ENCODE data around the gene RFPL4AL1.
"Not testable (repeated sequence)": the region's sequence is repeated elsewhere in the genome, so short reads cannot be mapped to it uniquely, and the experiment has no call there.

The RFPL4AL1 gene

DNA sequence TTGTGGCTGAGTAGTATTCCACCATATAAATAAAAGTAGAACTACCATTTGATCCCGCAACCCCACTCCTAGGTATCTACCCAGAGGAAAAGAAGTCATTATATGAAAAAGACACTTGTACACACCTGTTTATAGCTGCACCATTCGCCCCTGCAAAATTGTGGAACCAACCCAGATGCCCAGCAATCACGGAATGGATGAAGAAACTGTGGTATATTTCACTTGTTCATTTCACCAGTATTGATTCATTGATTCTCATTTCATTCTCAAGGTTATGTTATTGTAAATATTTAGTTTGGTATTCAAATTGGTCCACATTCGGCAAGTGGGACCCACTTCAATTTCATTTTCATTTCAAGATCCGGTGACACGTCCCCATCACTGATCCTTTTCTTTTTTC is 18.2 kb upstream of the RFPL4AL1 start:
- H2BK120ac ChIP-seq (ENCODE audit: low read depth, low read length): no peak overlapping the region
- no peak for DNase-seq
- H3K27me3 ChIP-seq (ENCODE audit: insufficient read depth, low read length, poor library complexity): no peaks in the 10 kb centered on the region
- no peak overlapping the region for H3K27ac ChIP-seq (ENCODE audit: low read depth, low read length)
- no CpG with 5 or more reads among the region's 6 CpGs for WGBS (ENCODE audit: extremely low coverage, insufficient coverage, low lambda C conversion rate)
- H3K79me1 ChIP-seq (ENCODE audit: low read length): no peaks in the 10 kb centered on the region
- no peak overlapping the region for H4K5ac ChIP-seq (ENCODE audit: low read length)
- H2BK15ac ChIP-seq (replicated peaks; ENCODE audit: low read depth): no peak overlapping the region
- no peak overlapping the region for H3K4me3 ChIP-seq (ENCODE audit: low read length)
- H2BK5ac ChIP-seq (ENCODE audit: low read length): no peak overlapping the region
- H4K8ac ChIP-seq (ENCODE audit: low read depth, low read length): no peak overlapping the region
- H3K36me3 ChIP-seq (ENCODE audit: control insufficient read depth, insufficient read depth, low read length): no peaks in the 10 kb centered on the region
- no peak overlapping the region for H3K4ac ChIP-seq (ENCODE audit: low read depth, low read length)
- H3K18ac ChIP-seq (ENCODE audit: low read length): no peak overlapping the region
- no peak overlapping the region for H2AK5ac ChIP-seq (ENCODE audit: low read length)
- no peak overlapping the region for H3K56ac ChIP-seq (ENCODE audit: low read length)
- H3K23ac ChIP-seq (ENCODE audit: low read length): no peak overlapping the region
- H3K4me1 ChIP-seq (ENCODE audit: control insufficient read depth, low read depth, low read length): no peaks in the 10 kb centered on the region
- no peaks in the 10 kb centered on the region for H3K79me2 ChIP-seq (ENCODE audit: control insufficient read depth, insufficient read depth, low read length)
- H3K4me2 ChIP-seq (ENCODE audit: low read length): no peak overlapping the region
- no peak overlapping the region for H3K9ac ChIP-seq (ENCODE audit: low read length)

DNA sequence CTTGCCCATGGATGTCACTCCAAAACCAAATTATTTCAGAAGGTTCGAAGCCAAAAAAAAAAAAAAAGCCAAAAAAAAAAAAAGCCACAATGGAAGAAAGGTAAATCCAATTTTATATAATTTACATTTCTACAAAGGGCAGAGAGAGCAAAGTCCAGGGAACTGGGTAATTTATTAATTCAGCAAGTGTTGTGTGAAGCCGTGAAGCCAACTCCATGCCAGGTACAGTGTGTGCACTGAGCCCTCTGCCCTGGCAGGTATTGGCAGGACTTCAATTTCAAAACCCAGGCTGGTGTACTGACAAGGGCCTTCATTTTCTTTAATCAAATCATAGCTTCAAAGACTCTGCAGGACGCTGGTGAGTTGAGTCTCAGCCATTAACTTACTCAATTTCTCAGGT is 15.5 kb upstream of the RFPL4AL1 start:
- Histone ChIP-seq H3K79me2 (ENCODE audit: control insufficient read depth, insufficient read depth, low read length) (no peaks in the 10 kb centered on the region), H2BK120ac (ENCODE audit: low read depth, low read length) (no peak overlapping the region), H3K4me3 (ENCODE audit: low read length) (no peak overlapping the region), H3K4me2 (ENCODE audit: low read length) (no peak overlapping the region), H3K27ac (ENCODE audit: low read depth, low read length) (no peak overlapping the region), H3K4me1 (ENCODE audit: control insufficient read depth, low read depth, low read length) (no peaks in the 10 kb centered on the region), H3K23ac (ENCODE audit: low read length) (no peak overlapping the region), H2BK15ac (replicated peaks; ENCODE audit: low read depth) (no peak overlapping the region), H2BK5ac (ENCODE audit: low read length) (no peak overlapping the region), H4K8ac (ENCODE audit: low read depth, low read length) (no peak overlapping the region), H3K56ac (ENCODE audit: low read length) (no peak overlapping the region), H3K36me3 (ENCODE audit: control insufficient read depth, insufficient read depth, low read length) (no peaks in the 10 kb centered on the region), H3K79me1 (ENCODE audit: low read length) (no peaks in the 10 kb centered on the region), H3K4ac (ENCODE audit: low read depth, low read length) (no peak overlapping the region), H3K27me3 (ENCODE audit: insufficient read depth, low read length, poor library complexity) (no peaks in the 10 kb centered on the region), H3K18ac (ENCODE audit: low read length) (no peak overlapping the region), H4K5ac (ENCODE audit: low read length) (no peak overlapping the region), H3K9ac (ENCODE audit: low read length) (no peak overlapping the region), H2AK5ac (ENCODE audit: low read length) (no peak overlapping the region)
- WGBS (ENCODE audit: extremely low coverage, insufficient coverage, low lambda C conversion rate): no CpG with 5 or more reads among the region's 3 CpGs
- DNase-seq: no peak

DNA sequence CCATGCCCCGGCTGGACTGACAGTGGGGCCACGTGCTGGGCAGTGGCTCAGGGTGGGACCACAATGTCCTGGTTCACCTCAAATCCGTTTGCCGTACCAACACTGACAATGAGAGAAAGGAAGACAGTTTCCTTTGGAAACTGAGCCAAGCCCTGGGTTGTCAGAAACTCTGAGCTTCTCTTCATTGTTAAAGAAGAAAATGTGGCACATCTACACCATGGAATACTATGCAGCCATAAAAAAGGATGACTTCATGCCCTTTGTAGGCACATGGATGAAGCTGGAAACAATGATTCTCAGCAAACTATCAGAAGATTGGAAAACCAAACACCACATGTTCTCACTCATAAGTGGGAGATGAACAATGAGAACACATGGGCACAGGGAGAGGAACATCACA is 12.1 kb upstream of the RFPL4AL1 start:
- not testable (repeated sequence) for H3K9ac ChIP-seq (ENCODE audit: low read length); H3K4ac ChIP-seq (ENCODE audit: low read depth, low read length); H3K36me3 ChIP-seq (ENCODE audit: control insufficient read depth, insufficient read depth, low read length); H3K79me2 ChIP-seq (ENCODE audit: control insufficient read depth, insufficient read depth, low read length); H3K23ac ChIP-seq (ENCODE audit: low read length); H2BK120ac ChIP-seq (ENCODE audit: low read depth, low read length); H3K4me2 ChIP-seq (ENCODE audit: low read length); H2BK15ac ChIP-seq (replicated peaks; ENCODE audit: low read depth); H4K8ac ChIP-seq (ENCODE audit: low read depth, low read length); DNase-seq; H3K4me3 ChIP-seq (ENCODE audit: low read length); H3K27me3 ChIP-seq (ENCODE audit: insufficient read depth, low read length, poor library complexity); H3K27ac ChIP-seq (ENCODE audit: low read depth, low read length); H3K56ac ChIP-seq (ENCODE audit: low read length); H2AK5ac ChIP-seq (ENCODE audit: low read length); H3K4me1 ChIP-seq (ENCODE audit: control insufficient read depth, low read depth, low read length); H3K79me1 ChIP-seq (ENCODE audit: low read length); H3K18ac ChIP-seq (ENCODE audit: low read length); H4K5ac ChIP-seq (ENCODE audit: low read length); H2BK5ac ChIP-seq (ENCODE audit: low read length)
- WGBS (ENCODE audit: extremely low coverage, insufficient coverage, low lambda C conversion rate): no CpG with 5 or more reads among the region's 4 CpGs

DNA sequence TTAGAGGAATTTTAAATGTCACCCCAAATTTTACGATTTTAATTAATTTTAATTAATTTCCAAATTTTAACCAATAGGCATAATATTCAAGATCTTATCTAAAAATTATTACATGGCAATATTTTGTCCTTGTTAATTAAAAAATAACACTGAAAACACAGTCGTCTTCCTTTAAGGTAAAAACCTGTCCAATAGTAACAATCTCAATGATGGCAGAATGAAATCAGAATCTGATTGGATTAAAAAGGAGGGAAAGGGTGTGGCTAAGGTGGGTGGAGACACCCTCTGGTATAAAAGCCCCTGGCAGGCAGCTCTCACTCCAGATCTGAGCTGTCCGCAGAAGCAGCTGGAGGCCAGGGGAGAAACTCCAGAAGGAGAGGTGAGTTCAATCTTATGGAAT is 10.1 kb upstream of the RFPL4AL1 start, which contains the start of gene RFPL4A:
Gene RFPL4A, plus strand, starts transcription at position 301 of the 400 bp plus-strand sequence. CDS start 2,704 bp downstream, outside the sequence.
- not testable (repeated sequence) for DNase-seq; H4K8ac ChIP-seq (ENCODE audit: low read depth, low read length); H3K27me3 ChIP-seq (ENCODE audit: insufficient read depth, low read length, poor library complexity); H2BK5ac ChIP-seq (ENCODE audit: low read length); H3K23ac ChIP-seq (ENCODE audit: low read length); H3K27ac ChIP-seq (ENCODE audit: low read depth, low read length); H3K56ac ChIP-seq (ENCODE audit: low read length); H3K18ac ChIP-seq (ENCODE audit: low read length); H3K36me3 ChIP-seq (ENCODE audit: control insufficient read depth, insufficient read depth, low read length); H3K4me3 ChIP-seq (ENCODE audit: low read length); H2BK120ac ChIP-seq (ENCODE audit: low read depth, low read length); H2AK5ac ChIP-seq (ENCODE audit: low read length); H3K79me2 ChIP-seq (ENCODE audit: control insufficient read depth, insufficient read depth, low read length); H3K4me1 ChIP-seq (ENCODE audit: control insufficient read depth, low read depth, low read length); H3K9ac ChIP-seq (ENCODE audit: low read length); H3K4ac ChIP-seq (ENCODE audit: low read depth, low read length); H3K4me2 ChIP-seq (ENCODE audit: low read length); H4K5ac ChIP-seq (ENCODE audit: low read length); H3K79me1 ChIP-seq (ENCODE audit: low read length); H2BK15ac ChIP-seq (replicated peaks; ENCODE audit: low read depth)
- WGBS (ENCODE audit: extremely low coverage, insufficient coverage, low lambda C conversion rate): no CpG with 5 or more reads among the region's 3 CpGs

DNA sequence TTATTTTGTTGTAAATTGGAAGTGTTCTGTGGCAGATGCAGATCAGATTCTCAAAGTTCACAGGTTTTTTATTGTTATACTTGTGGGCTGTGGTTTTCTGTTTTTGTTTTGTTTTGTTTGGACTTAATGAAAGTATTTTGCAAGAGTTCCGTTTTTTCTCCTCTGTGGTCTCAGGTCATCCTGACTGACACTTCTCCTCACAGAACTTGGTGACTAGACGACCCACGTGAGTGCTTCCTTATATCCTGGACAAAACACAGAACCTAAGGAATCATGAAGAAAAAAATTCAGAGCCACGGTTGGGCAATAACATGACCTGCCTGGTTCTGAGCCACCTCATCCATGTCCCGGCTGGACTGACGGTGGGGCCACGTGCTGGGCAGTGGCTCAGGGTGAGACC is 2.5 kb upstream of the RFPL4AL1 start:
- H3K4me1 ChIP-seq (ENCODE audit: control insufficient read depth, low read depth, low read length): no peaks in the 10 kb centered on the region
- H3K27ac ChIP-seq (ENCODE audit: low read depth, low read length): no peak overlapping the region
- no peaks in the 10 kb centered on the region for H3K27me3 ChIP-seq (ENCODE audit: insufficient read depth, low read length, poor library complexity)
- no peaks in the 10 kb centered on the region for H3K79me1 ChIP-seq (ENCODE audit: low read length)
- no peak overlapping the region for H3K4me2 ChIP-seq (ENCODE audit: low read length)
- no peak for DNase-seq
- H3K36me3 ChIP-seq (ENCODE audit: control insufficient read depth, insufficient read depth, low read length): no peaks in the 10 kb centered on the region
- H3K79me2 ChIP-seq (ENCODE audit: control insufficient read depth, insufficient read depth, low read length): no peaks in the 10 kb centered on the region
- no peak overlapping the region for H3K4ac ChIP-seq (ENCODE audit: low read depth, low read length)
- no peak overlapping the region for H3K9ac ChIP-seq (ENCODE audit: low read length)
- H3K23ac ChIP-seq (ENCODE audit: low read length): no peak overlapping the region
- no peak overlapping the region for H2BK15ac ChIP-seq (replicated peaks; ENCODE audit: low read depth)
- no peak overlapping the region for H4K5ac ChIP-seq (ENCODE audit: low read length)
- no peak overlapping the region for H2BK120ac ChIP-seq (ENCODE audit: low read depth, low read length)
- no peak overlapping the region for H3K56ac ChIP-seq (ENCODE audit: low read length)
- H2BK5ac ChIP-seq (ENCODE audit: low read length): no peak overlapping the region
- H2AK5ac ChIP-seq (ENCODE audit: low read length): no peak overlapping the region
- WGBS (ENCODE audit: extremely low coverage, insufficient coverage, low lambda C conversion rate): no CpG with 5 or more reads among the region's 7 CpGs
- no peak overlapping the region for H3K4me3 ChIP-seq (ENCODE audit: low read length)
- no peak overlapping the region for H3K18ac ChIP-seq (ENCODE audit: low read length)
- no peak overlapping the region for H4K8ac ChIP-seq (ENCODE audit: low read depth, low read length)

DNA sequence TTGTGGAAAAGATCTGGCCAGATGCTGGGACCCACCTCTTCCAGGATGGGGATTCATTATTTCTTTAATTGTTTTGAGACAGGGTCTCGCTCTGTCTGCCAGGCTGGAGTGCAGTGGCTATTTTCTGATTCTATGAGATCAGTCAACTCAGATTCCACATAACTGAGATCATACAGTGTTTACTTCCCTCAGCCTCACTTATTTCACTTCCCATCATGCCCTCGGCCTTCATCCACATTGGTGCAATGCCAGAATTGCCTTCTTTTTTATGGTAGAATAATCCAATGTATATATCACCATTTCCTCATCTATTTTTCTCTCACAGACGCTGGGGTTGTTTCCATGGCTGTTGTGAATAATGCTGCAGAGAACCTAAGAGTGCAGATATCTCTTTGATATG is 714 bp downstream of the RFPL4AL1 start:
- not testable (repeated sequence) for H3K56ac ChIP-seq (ENCODE audit: low read length); H2AK5ac ChIP-seq (ENCODE audit: low read length); H3K9ac ChIP-seq (ENCODE audit: low read length); H3K4me3 ChIP-seq (ENCODE audit: low read length); H3K36me3 ChIP-seq (ENCODE audit: control insufficient read depth, insufficient read depth, low read length); H3K27ac ChIP-seq (ENCODE audit: low read depth, low read length); H3K23ac ChIP-seq (ENCODE audit: low read length); H3K27me3 ChIP-seq (ENCODE audit: insufficient read depth, low read length, poor library complexity); H3K79me2 ChIP-seq (ENCODE audit: control insufficient read depth, insufficient read depth, low read length); H3K4me2 ChIP-seq (ENCODE audit: low read length); DNase-seq; H3K4me1 ChIP-seq (ENCODE audit: control insufficient read depth, low read depth, low read length); H2BK15ac ChIP-seq (replicated peaks; ENCODE audit: low read depth); H4K8ac ChIP-seq (ENCODE audit: low read depth, low read length); H2BK120ac ChIP-seq (ENCODE audit: low read depth, low read length); H3K18ac ChIP-seq (ENCODE audit: low read length); H3K4ac ChIP-seq (ENCODE audit: low read depth, low read length); H2BK5ac ChIP-seq (ENCODE audit: low read length); H4K5ac ChIP-seq (ENCODE audit: low read length); H3K79me1 ChIP-seq (ENCODE audit: low read length)
- no CpG with 5 or more reads among the region's 3 CpGs for WGBS (ENCODE audit: extremely low coverage, insufficient coverage, low lambda C conversion rate)

All from mesendoderm (in vitro differentiated cells).